ENCODE results near the gene CEP85L. TPM values are rescaled to one million over a fixed set of nuclear protein-coding genes. Genes with fewer than 3 reads are reported as not detected.
A peak's percentile ranks its signal among the peaks of the same experiment; 100 is the strongest.

Gene CEP85L
- total RNA-seq, 1 experiment from 2014 or later = 3.7 TPM

- DNase-seq = peak; percentile 50
- Histone ChIP-seq H3K4me3 (ENCODE audit: insufficient read depth, low read depth, low read length) (no peak overlapping the region), H3K27me3 (ENCODE audit: control insufficient read depth, insufficient read depth, low read length) (no peaks in the 10 kb centered on the region), H3K36me3 (replicated peaks; ENCODE audit: control insufficient read depth, insufficient read depth, low read length) (no peaks in the 10 kb centered on the region; the same call in 1 of the 2 replicates)
Observed at GRCh38 chr6:118618676-118619377, 32.6 kb downstream of the CEP85L start.

DNA sequence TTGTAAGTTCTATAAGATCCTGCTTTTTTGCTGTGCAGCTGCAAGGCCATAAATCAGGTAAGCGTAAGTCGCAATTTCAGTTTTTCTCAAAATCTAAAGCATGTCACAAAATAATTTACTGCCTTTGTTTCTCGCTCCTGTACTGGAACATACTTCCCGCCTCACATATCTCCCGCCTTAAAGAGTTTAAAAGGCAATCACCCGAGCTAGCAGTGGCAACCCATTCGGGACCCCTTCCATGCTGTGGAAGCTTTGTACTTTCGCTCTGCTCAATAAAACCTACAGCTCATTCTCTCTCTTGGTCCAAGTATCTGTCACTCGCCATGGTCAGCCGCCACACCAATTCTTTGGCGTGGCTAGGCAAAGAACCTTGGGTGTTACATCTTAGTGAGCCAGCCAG is 34.0 kb downstream of the CEP85L start:
- Histone ChIP-seq H3K36me3 (replicated peaks; ENCODE audit: control insufficient read depth, insufficient read depth, low read length) (no peaks in the 10 kb centered on the region; the same call in 1 of the 2 replicates), H3K4me3 (ENCODE audit: insufficient read depth, low read depth, low read length) (no peak overlapping the region), H3K27me3 (ENCODE audit: control insufficient read depth, insufficient read depth, low read length) (no peaks in the 10 kb centered on the region)
- DNase-seq = no peak

DNA sequence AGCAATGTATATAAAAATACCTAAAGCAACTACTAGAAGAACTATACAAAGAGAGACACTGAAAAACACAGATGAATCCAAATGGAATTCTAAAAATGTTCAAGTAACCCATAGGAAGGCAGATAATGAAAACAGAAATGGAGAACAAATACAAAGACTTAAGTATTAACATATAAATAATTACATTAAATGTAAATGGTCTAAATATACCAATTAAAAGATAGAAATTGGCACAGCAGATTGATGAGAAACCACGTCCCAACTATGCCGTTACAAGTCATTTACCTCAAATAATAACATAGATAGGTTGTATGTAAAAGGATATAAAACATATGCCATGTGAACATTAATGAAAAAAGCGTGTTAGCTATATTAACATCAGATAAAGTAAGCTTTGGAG is 40.1 kb downstream of the CEP85L start:
- no peak overlapping the region for H3K4me3 ChIP-seq (ENCODE audit: insufficient read depth, low read depth, low read length)
- no peaks in the 10 kb centered on the region; the same call in 1 of the 2 replicates for H3K36me3 ChIP-seq (replicated peaks; ENCODE audit: control insufficient read depth, insufficient read depth, low read length)
- no peaks in the 10 kb centered on the region for H3K27me3 ChIP-seq (ENCODE audit: control insufficient read depth, insufficient read depth, low read length)
- DNase-seq = no peak

DNA sequence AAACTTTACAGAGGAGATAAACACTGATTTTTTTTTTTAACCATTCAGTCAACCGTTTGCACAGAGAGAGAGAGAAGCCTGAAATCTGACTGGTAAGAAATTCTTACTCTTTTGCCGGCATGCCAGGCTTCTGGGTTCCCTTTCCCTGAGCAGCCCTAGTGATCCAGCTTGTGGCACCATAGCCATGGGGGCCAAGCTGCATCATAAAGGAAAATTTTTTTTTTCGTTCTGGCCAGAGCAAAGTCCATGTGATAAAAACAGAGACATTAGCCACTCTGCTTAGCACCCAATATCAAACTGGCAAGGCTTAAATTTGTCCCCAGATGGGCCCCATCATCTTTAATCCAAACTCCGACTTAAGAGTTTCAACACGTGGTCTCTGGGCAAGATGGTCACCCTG is 44.5 kb downstream of the CEP85L start:
- no peak for DNase-seq
- Histone ChIP-seq H3K36me3 (replicated peaks; ENCODE audit: control insufficient read depth, insufficient read depth, low read length) (no peaks in the 10 kb centered on the region), H3K27me3 (ENCODE audit: control insufficient read depth, insufficient read depth, low read length) (no peaks in the 10 kb centered on the region), H3K4me3 (ENCODE audit: insufficient read depth, low read depth, low read length) (no peak overlapping the region)

GRCh38 chr6:118606268-118606667 is 45.1 kb downstream of the CEP85L start:
- no peak for DNase-seq
- Histone ChIP-seq H3K36me3 (replicated peaks; ENCODE audit: control insufficient read depth, insufficient read depth, low read length) (no peaks in the 10 kb centered on the region), H3K4me3 (ENCODE audit: insufficient read depth, low read depth, low read length) (no peak overlapping the region), H3K27me3 (ENCODE audit: control insufficient read depth, insufficient read depth, low read length) (no peaks in the 10 kb centered on the region)

DNA sequence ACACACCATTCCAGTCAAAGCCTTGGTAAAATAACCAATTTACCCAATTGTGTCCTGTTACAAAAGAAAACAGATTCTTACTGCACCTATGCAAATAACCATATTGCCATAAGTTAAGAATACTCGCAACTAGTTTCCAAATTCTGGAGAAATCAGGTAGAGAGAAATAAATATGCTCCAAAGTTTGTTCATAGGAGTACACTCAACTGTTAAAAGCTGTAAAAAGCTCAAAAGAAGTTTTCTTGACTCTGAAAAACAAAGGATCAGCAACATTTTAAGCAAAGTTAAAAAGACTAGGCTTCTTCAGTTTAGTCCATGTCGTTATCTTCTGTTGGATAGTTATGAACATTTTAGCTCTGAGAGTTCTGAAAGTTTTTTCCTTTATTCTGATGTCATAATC is 48.0 kb downstream of the CEP85L start:
- no peak overlapping the region for H3K4me3 ChIP-seq (ENCODE audit: insufficient read depth, low read depth, low read length)
- no peaks in the 10 kb centered on the region for H3K36me3 ChIP-seq (replicated peaks; ENCODE audit: control insufficient read depth, insufficient read depth, low read length)
- no peak for DNase-seq
- no peaks in the 10 kb centered on the region for H3K27me3 ChIP-seq (ENCODE audit: control insufficient read depth, insufficient read depth, low read length)

GRCh38 chr6:118602300-118602699 is 49.1 kb downstream of the CEP85L start:
- DNase-seq = no peak
- Histone ChIP-seq H3K27me3 (ENCODE audit: control insufficient read depth, insufficient read depth, low read length) (no peaks in the 10 kb centered on the region), H3K36me3 (replicated peaks; ENCODE audit: control insufficient read depth, insufficient read depth, low read length) (no peaks in the 10 kb centered on the region), H3K4me3 (ENCODE audit: insufficient read depth, low read depth, low read length) (no peak overlapping the region)

GRCh38 chr6:118598324-118598723 is 53.1 kb downstream of the CEP85L start:
- Histone ChIP-seq H3K36me3 (replicated peaks; ENCODE audit: control insufficient read depth, insufficient read depth, low read length) (no peaks in the 10 kb centered on the region), H3K4me3 (ENCODE audit: insufficient read depth, low read depth, low read length) (no peak overlapping the region), H3K27me3 (ENCODE audit: control insufficient read depth, insufficient read depth, low read length) (no peaks in the 10 kb centered on the region)
- no peak for DNase-seq

DNA sequence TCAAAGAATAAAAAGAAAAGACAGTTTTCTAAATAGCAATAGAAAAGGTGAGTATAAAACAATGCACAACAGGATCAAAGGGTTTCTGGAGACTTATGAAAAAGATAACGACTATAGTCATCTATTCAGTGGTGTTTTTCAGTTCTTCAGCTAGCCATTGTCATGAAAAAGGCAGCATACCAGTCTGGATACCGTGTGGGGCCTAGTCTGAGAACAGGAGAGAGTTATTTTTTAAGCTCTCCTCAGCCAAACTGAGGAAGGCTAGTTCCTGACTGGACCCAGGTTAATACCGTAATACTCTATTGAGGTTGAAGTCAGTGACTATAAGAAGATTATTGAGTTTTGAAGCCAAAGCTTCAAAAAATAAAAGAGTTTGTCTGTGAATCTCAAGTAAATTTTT is 53.8 kb downstream of the CEP85L start:
- H3K27me3 ChIP-seq (ENCODE audit: control insufficient read depth, insufficient read depth, low read length) = no peaks in the 10 kb centered on the region
- peak; percentile 28 for DNase-seq
- H3K36me3 ChIP-seq (replicated peaks; ENCODE audit: control insufficient read depth, insufficient read depth, low read length) = no peaks in the 10 kb centered on the region
- no peak overlapping the region for H3K4me3 ChIP-seq (ENCODE audit: insufficient read depth, low read depth, low read length)

DNA sequence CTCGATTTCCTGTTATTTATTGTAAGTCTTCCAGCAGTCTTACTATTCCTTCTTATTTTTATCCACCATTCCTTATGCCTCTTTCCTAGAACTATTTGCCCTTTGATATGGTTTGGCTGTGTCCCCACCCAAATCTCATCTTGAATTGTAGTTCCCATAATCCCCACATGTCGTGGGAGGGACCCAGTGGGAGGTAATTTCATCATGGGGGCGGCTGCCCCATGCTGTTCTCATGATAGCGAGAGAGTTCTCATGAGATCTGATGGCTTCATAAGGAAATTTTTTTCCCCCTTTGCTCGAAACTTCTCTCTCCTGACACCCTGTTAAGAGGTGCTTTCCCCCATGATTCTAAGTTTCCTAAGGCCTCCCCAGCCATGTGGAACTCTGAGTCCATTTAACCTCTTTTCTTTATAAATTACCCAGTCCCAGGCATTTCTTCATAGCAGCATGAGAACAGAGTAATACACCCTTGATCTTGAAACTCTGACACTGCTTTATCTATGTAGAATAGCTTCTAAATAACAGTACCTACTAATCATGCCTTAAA is 54.5 kb downstream of the CEP85L start:
- no peak for DNase-seq
- Histone ChIP-seq H3K4me3 (ENCODE audit: insufficient read depth, low read depth, low read length) (no peak overlapping the region), H3K27me3 (ENCODE audit: control insufficient read depth, insufficient read depth, low read length) (no peaks in the 10 kb centered on the region), H3K36me3 (replicated peaks; ENCODE audit: control insufficient read depth, insufficient read depth, low read length) (no peaks in the 10 kb centered on the region)

DNA sequence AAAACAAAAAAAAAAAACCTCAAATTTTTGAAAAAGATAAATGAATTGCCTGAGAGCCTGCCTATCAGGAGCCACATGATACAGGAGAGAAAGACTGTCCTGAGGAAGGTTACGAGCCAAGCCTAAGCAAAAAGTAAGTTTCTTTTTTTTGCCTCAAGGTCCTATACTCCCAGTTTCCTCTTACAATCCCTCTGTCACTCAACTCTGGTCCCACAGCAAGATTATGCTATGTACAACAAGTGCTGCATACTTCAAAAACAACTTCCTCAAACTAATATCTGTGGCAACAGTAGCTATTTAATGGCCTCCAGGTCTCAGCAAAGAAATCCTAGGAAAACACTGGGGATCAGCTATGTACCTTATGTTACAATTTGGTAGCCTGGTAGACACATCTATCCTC is 56.5 kb downstream of the CEP85L start:
- no peak for DNase-seq
- H3K4me3 ChIP-seq (ENCODE audit: insufficient read depth, low read depth, low read length) = no peak overlapping the region
- no peaks in the 10 kb centered on the region for H3K27me3 ChIP-seq (ENCODE audit: control insufficient read depth, insufficient read depth, low read length)
- no peaks in the 10 kb centered on the region for H3K36me3 ChIP-seq (replicated peaks; ENCODE audit: control insufficient read depth, insufficient read depth, low read length)

- no peak for DNase-seq
- no peaks in the 10 kb centered on the region for H3K36me3 ChIP-seq (replicated peaks; ENCODE audit: control insufficient read depth, insufficient read depth, low read length)
- H3K4me3 ChIP-seq (ENCODE audit: insufficient read depth, low read depth, low read length) = no peak overlapping the region
- no peaks in the 10 kb centered on the region for H3K27me3 ChIP-seq (ENCODE audit: control insufficient read depth, insufficient read depth, low read length)
Observed at GRCh38 chr6:118591897-118592296, 59.5 kb downstream of the CEP85L start.

GRCh38 chr6:118589649-118590365 is 61.6 kb downstream of the CEP85L start:
- no peaks in the 10 kb centered on the region for H3K36me3 ChIP-seq (replicated peaks; ENCODE audit: control insufficient read depth, insufficient read depth, low read length)

DNA sequence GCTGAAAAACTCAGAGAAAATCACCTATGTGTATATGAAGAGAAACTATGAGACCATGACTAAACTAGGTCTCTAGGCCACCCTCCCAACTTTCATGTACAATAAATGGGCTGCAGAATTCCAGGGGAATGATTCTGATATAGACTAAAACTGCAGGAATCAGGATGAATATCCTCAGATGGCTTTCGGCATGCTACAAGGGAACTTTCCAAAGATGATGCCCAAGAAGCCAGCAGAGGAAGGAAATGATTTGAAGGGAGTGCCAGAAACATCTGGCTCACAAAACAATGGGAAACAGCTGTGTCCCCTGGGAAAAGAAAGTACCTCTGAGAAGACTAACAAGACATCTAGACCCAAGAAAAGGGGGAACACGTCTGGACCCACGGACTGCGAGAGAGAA is 62.2 kb downstream of the CEP85L start:
- no peak overlapping the region for H3K4me3 ChIP-seq (ENCODE audit: insufficient read depth, low read depth, low read length)
- H3K36me3 ChIP-seq (replicated peaks; ENCODE audit: control insufficient read depth, insufficient read depth, low read length) = no peaks in the 10 kb centered on the region
- H3K27me3 ChIP-seq (ENCODE audit: control insufficient read depth, insufficient read depth, low read length) = no peaks in the 10 kb centered on the region
- DNase-seq = no peak

More at GRCh38 chr6:118589649-118590365, 61.6 kb downstream of the CEP85L start:
- no peak for DNase-seq
- Histone ChIP-seq H3K4me3 (ENCODE audit: insufficient read depth, low read depth, low read length) (no peak overlapping the region), H3K27me3 (ENCODE audit: control insufficient read depth, insufficient read depth, low read length) (no peaks in the 10 kb centered on the region)

GRCh38 chr6:118588626-118589025 is 62.8 kb downstream of the CEP85L start:
- H3K4me3 ChIP-seq (ENCODE audit: insufficient read depth, low read depth, low read length) = no peak overlapping the region
- no peaks in the 10 kb centered on the region for H3K36me3 ChIP-seq (replicated peaks; ENCODE audit: control insufficient read depth, insufficient read depth, low read length)
- H3K27me3 ChIP-seq (ENCODE audit: control insufficient read depth, insufficient read depth, low read length) = no peaks in the 10 kb centered on the region
- no peak for DNase-seq
